Measurements from ENCODE around the gene RABGEF1. TPM values are rescaled to one million over a fixed set of nuclear protein-coding genes. Genes with fewer than 3 reads are reported as not detected.
"Not testable (repeated sequence)": the region's sequence is repeated elsewhere in the genome, so short reads cannot be mapped to it uniquely, and the experiment has no call there.

The RABGEF1 gene
- total and polyA plus RNA-seq, 9 donors, result 15.9 to 22.8 (median 18.5) TPM

GRCh38 chr7:66700633-66701131 is 39.9 kb upstream of the RABGEF1 start:
- Histone ChIP-seq H3K9me3 (replicated peaks; ENCODE audit: control insufficient read depth, low read depth, low read length) (no peaks in the 10 kb centered on the region), H3K36me3 (ENCODE audit: control insufficient read depth, insufficient read depth, low read length) (peaks cover 2% of the 10 kb centered on the region), H3K4me1 (ENCODE audit: control insufficient read depth, insufficient read depth, low read length) (peaks cover 21% of the 10 kb centered on the region), H3K27me3 (ENCODE audit: control insufficient read depth, insufficient read depth, low read length) (no peaks in the 10 kb centered on the region), H3K4me3 (ENCODE audit: low read length) (no peak overlapping the region), H3K27ac (ENCODE audit: low read length) (no peak overlapping the region)
- no peak for DNase-seq
- WGBS (ENCODE audit: insufficient coverage), result 86% methylated on average over 7 of the region's 7 CpGs

- H3K27me3 ChIP-seq (ENCODE audit: control insufficient read depth, insufficient read depth, low read length), result no peaks in the 10 kb centered on the region
- H3K4me3 ChIP-seq (ENCODE audit: low read length), result no peak overlapping the region
- H3K36me3 ChIP-seq (ENCODE audit: control insufficient read depth, insufficient read depth, low read length), result peaks cover 5% of the 10 kb centered on the region
- no peak overlapping the region for H3K27ac ChIP-seq (ENCODE audit: low read length)
- DNase-seq, result no peak
- H3K4me1 ChIP-seq (ENCODE audit: control insufficient read depth, insufficient read depth, low read length), result no peaks in the 10 kb centered on the region
- H3K9me3 ChIP-seq (replicated peaks; ENCODE audit: control insufficient read depth, low read depth, low read length), result no peaks in the 10 kb centered on the region
Measured at GRCh38 chr7:66707825-66708224, 32.7 kb upstream of the RABGEF1 start.

- DNase-seq; H3K36me3 ChIP-seq (ENCODE audit: control insufficient read depth, insufficient read depth, low read length): not testable (repeated sequence)
- no CpG with 5 or more reads among the region's 4 CpGs for WGBS (ENCODE audit: insufficient coverage)
Measured at GRCh38 chr7:66710752-66711151, 29.8 kb upstream of the RABGEF1 start.

GRCh38 chr7:66713687-66714086 is 26.8 kb upstream of the RABGEF1 start:
- peaks cover 7% of the 10 kb centered on the region for H3K36me3 ChIP-seq (ENCODE audit: control insufficient read depth, insufficient read depth, low read length)
- no CpG with 5 or more reads among the region's 1 CpG for WGBS (ENCODE audit: insufficient coverage)

More at GRCh38 chr7:66710752-66711151, 29.8 kb upstream of the RABGEF1 start:
- not testable (repeated sequence) for H3K27ac ChIP-seq (ENCODE audit: low read length); H3K4me1 ChIP-seq (ENCODE audit: control insufficient read depth, insufficient read depth, low read length); H3K9me3 ChIP-seq (replicated peaks; ENCODE audit: control insufficient read depth, low read depth, low read length); H3K4me3 ChIP-seq (ENCODE audit: low read length); H3K27me3 ChIP-seq (ENCODE audit: control insufficient read depth, insufficient read depth, low read length)

GRCh38 chr7:66716634-66717033 is 23.9 kb upstream of the RABGEF1 start:
- WGBS (ENCODE audit: insufficient coverage), result no CpG with 5 or more reads among the region's 7 CpGs
- H3K36me3 ChIP-seq (ENCODE audit: control insufficient read depth, insufficient read depth, low read length), result peaks cover 16% of the 10 kb centered on the region
- DNase-seq, result not testable (repeated sequence)

More at GRCh38 chr7:66713687-66714086, 26.8 kb upstream of the RABGEF1 start:
- H3K27me3 ChIP-seq (ENCODE audit: control insufficient read depth, insufficient read depth, low read length), result no peaks in the 10 kb centered on the region
- DNase-seq, result no peak
- H3K27ac ChIP-seq (ENCODE audit: low read length), result no peak overlapping the region
- no peak overlapping the region for H3K4me3 ChIP-seq (ENCODE audit: low read length)
- peaks cover 8% of the 10 kb centered on the region for H3K9me3 ChIP-seq (replicated peaks; ENCODE audit: control insufficient read depth, low read depth, low read length)
- H3K4me1 ChIP-seq (ENCODE audit: control insufficient read depth, insufficient read depth, low read length), result no peaks in the 10 kb centered on the region

DNA sequence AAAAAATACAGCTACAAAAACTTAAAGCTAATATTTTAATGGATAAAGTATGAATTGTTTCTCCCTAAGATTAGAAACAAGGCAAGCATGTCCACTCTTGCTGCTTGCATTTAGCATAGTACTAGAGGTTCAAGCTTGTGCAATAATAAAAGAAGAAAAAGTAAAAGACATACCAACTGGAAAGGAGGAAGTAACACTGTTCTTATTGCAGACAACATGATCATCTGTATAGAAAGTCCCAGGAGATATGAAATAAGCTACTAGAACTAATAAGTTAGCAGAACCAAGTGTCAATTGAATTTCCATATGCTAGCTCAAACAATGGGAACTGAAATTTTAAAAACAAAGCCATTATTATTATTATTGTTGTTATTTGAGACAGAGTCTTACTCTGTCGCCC is 20.0 kb upstream of the RABGEF1 start:
- Histone ChIP-seq H3K4me1 (ENCODE audit: control insufficient read depth, insufficient read depth, low read length) (no peaks in the 10 kb centered on the region), H3K4me3 (ENCODE audit: low read length) (no peak overlapping the region), H3K9me3 (replicated peaks; ENCODE audit: control insufficient read depth, low read depth, low read length) (peaks cover 11% of the 10 kb centered on the region), H3K27ac (ENCODE audit: low read length) (no peak overlapping the region), H3K27me3 (ENCODE audit: control insufficient read depth, insufficient read depth, low read length) (no peaks in the 10 kb centered on the region), H3K36me3 (ENCODE audit: control insufficient read depth, insufficient read depth, low read length) (peaks cover 19% of the 10 kb centered on the region)
- WGBS (ENCODE audit: insufficient coverage), result no CpG with 5 or more reads among the region's 1 CpG
- DNase-seq, result no peak

More at GRCh38 chr7:66716634-66717033, 23.9 kb upstream of the RABGEF1 start:
- not testable (repeated sequence) for H3K4me1 ChIP-seq (ENCODE audit: control insufficient read depth, insufficient read depth, low read length); H3K9me3 ChIP-seq (replicated peaks; ENCODE audit: control insufficient read depth, low read depth, low read length); H3K4me3 ChIP-seq (ENCODE audit: low read length); H3K27ac ChIP-seq (ENCODE audit: low read length); H3K27me3 ChIP-seq (ENCODE audit: control insufficient read depth, insufficient read depth, low read length)

GRCh38 chr7:66725843-66726242 is 14.7 kb upstream of the RABGEF1 start:
- Histone ChIP-seq H3K4me1 (ENCODE audit: control insufficient read depth, insufficient read depth, low read length) (no peaks in the 10 kb centered on the region), H3K4me3 (ENCODE audit: low read length) (no peak overlapping the region), H3K9me3 (replicated peaks; ENCODE audit: control insufficient read depth, low read depth, low read length) (peaks cover 11% of the 10 kb centered on the region), H3K27ac (ENCODE audit: low read length) (no peak overlapping the region), H3K27me3 (ENCODE audit: control insufficient read depth, insufficient read depth, low read length) (no peaks in the 10 kb centered on the region), H3K36me3 (ENCODE audit: control insufficient read depth, insufficient read depth, low read length) (peaks cover 29% of the 10 kb centered on the region)
- no peak for DNase-seq
- 90% methylated on average over 1 of the region's 2 CpGs for WGBS (ENCODE audit: insufficient coverage)

DNA sequence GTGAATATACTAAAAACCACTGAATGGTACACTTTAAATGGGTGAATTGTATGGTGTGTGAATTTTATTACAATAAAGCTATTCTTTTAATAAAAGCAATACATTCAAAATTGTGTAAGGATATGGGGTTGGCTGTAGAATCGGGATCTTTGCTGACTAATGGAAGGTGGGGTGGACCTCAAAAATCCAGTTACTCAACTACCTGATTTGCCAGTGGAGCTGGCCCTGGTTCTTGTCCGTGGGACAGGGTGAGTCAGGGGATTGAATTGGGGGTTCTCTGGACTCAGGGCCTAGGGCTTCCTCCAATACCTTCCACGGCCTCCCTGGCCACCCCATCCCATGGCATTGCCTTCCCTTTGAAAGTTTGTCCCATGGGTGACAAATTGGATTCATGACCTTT is 13.5 kb upstream of the RABGEF1 start:
- Histone ChIP-seq H3K27me3 (ENCODE audit: control insufficient read depth, insufficient read depth, low read length) (no peaks in the 10 kb centered on the region), H3K4me1 (ENCODE audit: control insufficient read depth, insufficient read depth, low read length) (peaks cover 3% of the 10 kb centered on the region), H3K9me3 (replicated peaks; ENCODE audit: control insufficient read depth, low read depth, low read length) (peaks cover 11% of the 10 kb centered on the region), H3K4me3 (ENCODE audit: low read length) (no peak overlapping the region), H3K36me3 (ENCODE audit: control insufficient read depth, insufficient read depth, low read length) (peaks cover 21% of the 10 kb centered on the region), H3K27ac (ENCODE audit: low read length) (no peak overlapping the region)
- no peak for DNase-seq
- 100% methylated on average over 2 of the region's 3 CpGs for WGBS (ENCODE audit: insufficient coverage)

GRCh38 chr7:66728571-66728970 is 12.0 kb upstream of the RABGEF1 start:
- 90% methylated on average over 6 of the region's 6 CpGs for WGBS (ENCODE audit: insufficient coverage)
- H3K36me3 ChIP-seq (ENCODE audit: control insufficient read depth, insufficient read depth, low read length), result peaks cover 19% of the 10 kb centered on the region
- no peak overlapping the region for H3K4me3 ChIP-seq (ENCODE audit: low read length)
- peaks cover 9% of the 10 kb centered on the region for H3K9me3 ChIP-seq (replicated peaks; ENCODE audit: control insufficient read depth, low read depth, low read length)
- DNase-seq, result no peak
- H3K27me3 ChIP-seq (ENCODE audit: control insufficient read depth, insufficient read depth, low read length), result no peaks in the 10 kb centered on the region
- peaks cover 7% of the 10 kb centered on the region for H3K4me1 ChIP-seq (ENCODE audit: control insufficient read depth, insufficient read depth, low read length)
- H3K27ac ChIP-seq (ENCODE audit: low read length), result no peak overlapping the region

DNA sequence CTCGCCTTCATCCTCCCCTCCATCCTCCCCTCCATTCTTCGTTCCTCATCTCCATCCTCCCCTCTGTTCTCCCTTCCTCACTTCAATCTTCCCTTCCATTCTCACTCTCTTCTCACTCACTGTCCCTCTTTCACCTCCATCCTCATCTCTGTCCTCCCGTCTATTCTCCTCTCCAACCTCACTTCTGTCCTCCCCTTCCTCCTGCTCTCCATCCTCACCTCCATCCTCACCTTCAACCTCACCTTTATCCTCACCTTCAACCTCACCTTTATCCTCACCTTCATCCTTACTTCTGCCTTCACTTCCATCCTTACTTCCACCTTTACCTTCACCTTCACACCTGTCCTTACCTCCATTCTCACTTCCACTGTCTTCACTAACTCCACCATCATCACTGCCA is 11.3 kb upstream of the RABGEF1 start:
- DNase-seq, result no peak
- peaks cover 7% of the 10 kb centered on the region for H3K4me1 ChIP-seq (ENCODE audit: control insufficient read depth, insufficient read depth, low read length)
- H3K9me3 ChIP-seq (replicated peaks; ENCODE audit: control insufficient read depth, low read depth, low read length), result peaks cover 6% of the 10 kb centered on the region
- H3K36me3 ChIP-seq (ENCODE audit: control insufficient read depth, insufficient read depth, low read length), result peaks cover 18% of the 10 kb centered on the region
- H3K4me3 ChIP-seq (ENCODE audit: low read length), result no peak overlapping the region
- WGBS (ENCODE audit: insufficient coverage), result 93% methylated on average over 3 of the region's 3 CpGs
- no peak overlapping the region for H3K27ac ChIP-seq (ENCODE audit: low read length)
- H3K27me3 ChIP-seq (ENCODE audit: control insufficient read depth, insufficient read depth, low read length), result no peaks in the 10 kb centered on the region

GRCh38 chr7:66731986-66732385 is 8.5 kb upstream of the RABGEF1 start:
- no peaks in the 10 kb centered on the region for H3K27me3 ChIP-seq (ENCODE audit: control insufficient read depth, insufficient read depth, low read length)
- peaks cover 6% of the 10 kb centered on the region for H3K9me3 ChIP-seq (replicated peaks; ENCODE audit: control insufficient read depth, low read depth, low read length)
- H3K4me1 ChIP-seq (ENCODE audit: control insufficient read depth, insufficient read depth, low read length), result peaks cover 7% of the 10 kb centered on the region
- no peak for DNase-seq
- H3K27ac ChIP-seq (ENCODE audit: low read length), result no peak overlapping the region
- peaks cover 14% of the 10 kb centered on the region for H3K36me3 ChIP-seq (ENCODE audit: control insufficient read depth, insufficient read depth, low read length)
- no peak overlapping the region for H3K4me3 ChIP-seq (ENCODE audit: low read length)
- WGBS (ENCODE audit: insufficient coverage), result 74% methylated on average over 11 of the region's 11 CpGs

Measured in muscle of leg (tissue), 11 donors.